Measurements from ENCODE around the gene REEP1.
A peak's percentile ranks its signal among the peaks of the same experiment; 100 is the strongest.

Gene REEP1

GRCh38 chr2:86323273-86324021, 14.0 kb downstream of the REEP1 start:
- Histone ChIP-seq H3K36me3 (replicated peaks in 1 of 2; ENCODE audit: control insufficient read depth in 2 of 2, insufficient read depth in 2 of 2, low read length in 2 of 2) (no peaks in the 10 kb centered on the region), H3K14ac (ENCODE audit: low read length) (no peak overlapping the region), H3K23ac (ENCODE audit: low read depth, low read length, poor library complexity) (no peak overlapping the region), H3K4me3 (ENCODE audit: low read length in 2 of 2) (no peak overlapping the region), H2BK15ac (ENCODE audit: low read length) (no peak overlapping the region), H4K8ac (ENCODE audit: low read depth, low read length) (no peak overlapping the region), H3K4me1 (ENCODE audit: control insufficient read depth in 2 of 2, insufficient read depth in 1 of 2, low read depth in 1 of 2, low read length in 2 of 2) (peaks cover 0 to 6% of the 10 kb centered on the region in 2 donors), H3K4ac (ENCODE audit: low read length) (no peak overlapping the region), H3K4me2 (ENCODE audit: insufficient read depth, low read length, poor library complexity, severe bottlenecking) (no peak overlapping the region), H4K91ac (ENCODE audit: low read depth, low read length, poor library complexity) (no peak overlapping the region), H2BK5ac (ENCODE audit: low read length) (no peak overlapping the region), H3K9me3 (replicated peaks in 1 of 2; ENCODE audit: control insufficient read depth in 2 of 2, insufficient read depth in 1 of 2, low read depth in 1 of 2, low read length in 2 of 2) (no peaks in the 10 kb centered on the region), H3K79me1 (ENCODE audit: low read depth, low read length) (no peaks in the 10 kb centered on the region), H3K9ac (ENCODE audit: low read depth, low read length, poor library complexity) (no peak overlapping the region), H3K27ac (replicated peaks; ENCODE audit: low read length) (no peak overlapping the region), H2AFZ (ENCODE audit: low read length) (no peak overlapping the region), H2BK12ac (ENCODE audit: low read length) (no peak overlapping the region), H2AK5ac (ENCODE audit: low read depth, low read length) (no peak overlapping the region), H3K18ac (ENCODE audit: low read length) (no peak overlapping the region), H3K27me3 (ENCODE audit: control insufficient read depth in 3 of 3, insufficient read depth in 3 of 3, low read depth in 1 of 3, low read length in 3 of 3) (peaks cover 0 to 2% (median 0%) of the 10 kb centered on the region in 3 experiments), H2BK120ac (ENCODE audit: low read depth, low read length) (no peak overlapping the region)
- WGBS, 2 donors (ENCODE audit: extremely low coverage in 2 of 2, insufficient read length in 2 of 2, insufficient replicate concordance in 1 of 2), result no CpG with 5 or more reads among the region's 9 CpGs
- DNase-seq (ENCODE audit: low spot score), result no peak

DNA sequence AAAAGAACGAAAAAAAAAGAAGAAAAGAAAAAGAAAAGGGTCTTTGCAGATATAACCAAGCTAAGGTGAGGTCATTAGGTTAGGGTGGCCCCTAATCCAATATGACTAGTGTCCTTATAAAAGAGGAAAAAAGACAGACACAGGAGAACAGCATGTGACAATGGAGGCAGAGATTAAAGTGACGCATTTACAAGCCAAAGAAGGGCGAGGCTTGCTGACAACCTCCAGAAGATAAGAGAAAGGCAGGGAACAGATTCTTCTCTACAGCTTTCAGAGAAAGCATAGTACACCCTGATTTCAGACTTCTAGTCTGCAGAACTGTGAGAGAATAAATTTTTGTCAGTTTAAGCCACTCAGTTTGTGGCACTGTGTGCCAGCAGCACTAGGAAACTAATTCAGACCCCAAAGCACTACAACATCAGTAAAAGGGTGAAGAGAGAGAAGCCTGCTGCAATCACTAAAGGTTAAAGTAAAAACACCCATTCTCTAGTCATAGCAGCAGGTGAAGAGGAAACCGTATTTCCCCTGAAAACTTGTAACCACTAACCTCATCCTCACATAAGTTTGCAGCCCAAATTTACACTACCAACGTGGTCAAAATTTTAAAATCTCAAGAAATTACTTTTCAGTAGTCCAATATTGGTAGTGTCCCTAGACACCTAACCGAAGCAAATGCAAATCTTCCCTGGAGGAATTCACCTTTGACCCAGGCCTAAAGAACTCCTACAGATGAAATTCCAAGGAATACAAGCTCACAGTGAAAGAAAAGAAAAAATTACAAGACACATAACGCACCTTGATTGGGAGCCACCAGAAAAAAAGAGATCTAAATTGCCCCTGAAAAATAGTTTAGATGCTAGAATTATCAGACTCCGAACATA, 17.5 kb downstream of the REEP1 start:
- Histone ChIP-seq H3K79me1 (ENCODE audit: low read depth, low read length) (no peaks in the 10 kb centered on the region), H3K4ac (ENCODE audit: low read length) (no peak overlapping the region), H3K4me3 (ENCODE audit: low read length in 2 of 2) (no peak overlapping the region), H2BK5ac (ENCODE audit: low read length) (no peak overlapping the region), H3K9ac (ENCODE audit: low read depth, low read length, poor library complexity) (no peak overlapping the region), H3K9me3 (replicated peaks in 1 of 2; ENCODE audit: control insufficient read depth in 2 of 2, insufficient read depth in 1 of 2, low read depth in 1 of 2, low read length in 2 of 2) (no peaks in the 10 kb centered on the region), H4K91ac (ENCODE audit: low read depth, low read length, poor library complexity) (no peak overlapping the region), H3K4me1 (ENCODE audit: control insufficient read depth in 2 of 2, insufficient read depth in 1 of 2, low read depth in 1 of 2, low read length in 2 of 2) (peaks cover 0 to 6% of the 10 kb centered on the region in 2 donors), H3K36me3 (replicated peaks in 1 of 2; ENCODE audit: control insufficient read depth in 2 of 2, insufficient read depth in 2 of 2, low read length in 2 of 2) (no peaks in the 10 kb centered on the region), H3K4me2 (ENCODE audit: insufficient read depth, low read length, poor library complexity, severe bottlenecking) (no peak overlapping the region), H3K14ac (ENCODE audit: low read length) (no peak overlapping the region), H3K27me3 (ENCODE audit: control insufficient read depth in 3 of 3, insufficient read depth in 3 of 3, low read depth in 1 of 3, low read length in 3 of 3) (peaks cover 0 to 2% (median 0%) of the 10 kb centered on the region in 3 experiments), H2BK15ac (ENCODE audit: low read length) (no peak overlapping the region), H2BK12ac (ENCODE audit: low read length) (no peak overlapping the region), H2AFZ (ENCODE audit: low read length) (no peak overlapping the region), H3K27ac (replicated peaks; ENCODE audit: low read length) (peak overlapping the region; percentile 25), H2BK120ac (ENCODE audit: low read depth, low read length) (no peak overlapping the region), H3K23ac (ENCODE audit: low read depth, low read length, poor library complexity) (no peak overlapping the region), H4K8ac (ENCODE audit: low read depth, low read length) (no peak overlapping the region), H3K18ac (ENCODE audit: low read length) (no peak overlapping the region), H2AK5ac (ENCODE audit: low read depth, low read length) (no peak overlapping the region)
- DNase-seq (ENCODE audit: low spot score), result no peak
- WGBS, 2 donors (ENCODE audit: extremely low coverage in 2 of 2, insufficient read length in 2 of 2, insufficient replicate concordance in 1 of 2), result no CpG with 5 or more reads among the region's 8 CpGs

- Histone ChIP-seq H3K4me1 (ENCODE audit: control insufficient read depth in 2 of 2, insufficient read depth in 1 of 2, low read depth in 1 of 2, low read length in 2 of 2) (peaks cover 0 to 3% of the 10 kb centered on the region in 2 donors), H3K23ac (ENCODE audit: low read depth, low read length, poor library complexity) (no peak overlapping the region), H2AFZ (ENCODE audit: low read length) (no peak overlapping the region), H3K14ac (ENCODE audit: low read length) (no peak overlapping the region), H3K18ac (ENCODE audit: low read length) (no peak overlapping the region), H3K9ac (ENCODE audit: low read depth, low read length, poor library complexity) (no peak overlapping the region), H2BK15ac (ENCODE audit: low read length) (no peak overlapping the region), H3K27me3 (ENCODE audit: control insufficient read depth in 3 of 3, insufficient read depth in 3 of 3, low read depth in 1 of 3, low read length in 3 of 3) (peaks cover 0 to 18% (median 0%) of the 10 kb centered on the region in 3 experiments), H3K4me2 (ENCODE audit: insufficient read depth, low read length, poor library complexity, severe bottlenecking) (no peak overlapping the region), H3K4me3 (ENCODE audit: low read length in 2 of 2) (no peak overlapping the region), H3K4ac (ENCODE audit: low read length) (no peak overlapping the region), H3K27ac (replicated peaks; ENCODE audit: low read length) (no peak overlapping the region), H4K8ac (ENCODE audit: low read depth, low read length) (no peak overlapping the region), H2BK12ac (ENCODE audit: low read length) (no peak overlapping the region), H4K91ac (ENCODE audit: low read depth, low read length, poor library complexity) (no peak overlapping the region), H3K9me3 (replicated peaks in 1 of 2; ENCODE audit: control insufficient read depth in 2 of 2, insufficient read depth in 1 of 2, low read depth in 1 of 2, low read length in 2 of 2) (no peaks in the 10 kb centered on the region), H3K79me1 (ENCODE audit: low read depth, low read length) (no peaks in the 10 kb centered on the region), H3K36me3 (replicated peaks in 1 of 2; ENCODE audit: control insufficient read depth in 2 of 2, insufficient read depth in 2 of 2, low read length in 2 of 2) (no peaks in the 10 kb centered on the region), H2BK120ac (ENCODE audit: low read depth, low read length) (no peak overlapping the region), H2BK5ac (ENCODE audit: low read length) (no peak overlapping the region), H2AK5ac (ENCODE audit: low read depth, low read length) (no peak overlapping the region)
- no peak for DNase-seq (ENCODE audit: low spot score)
- no CpG with 5 or more reads among the region's 6 CpGs for WGBS, 2 donors (ENCODE audit: extremely low coverage in 2 of 2, insufficient read length in 2 of 2, insufficient replicate concordance in 1 of 2)
Measured at GRCh38 chr2:86315084-86315483, 22.3 kb downstream of the REEP1 start.

DNA sequence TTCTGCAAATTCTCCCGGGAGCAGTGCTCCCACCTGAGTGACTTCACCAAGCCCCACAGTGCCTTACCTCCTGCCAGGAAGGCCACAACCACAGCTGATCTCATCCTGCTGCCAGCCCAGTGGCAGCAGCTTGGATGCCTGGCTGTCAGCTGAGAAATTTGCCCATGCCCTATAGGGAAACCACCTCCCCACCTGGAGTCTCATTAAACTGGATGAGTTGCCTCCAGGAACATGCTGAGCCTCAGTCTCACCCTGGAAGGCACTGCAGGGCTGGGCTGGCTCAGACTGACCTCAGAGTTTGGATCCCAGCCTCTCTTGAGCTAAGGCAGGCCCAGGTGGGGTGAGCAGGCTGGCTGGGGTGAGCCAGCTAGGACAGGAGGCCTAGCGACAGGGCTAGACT, 23.3 kb downstream of the REEP1 start:
- H3K4me2 ChIP-seq (ENCODE audit: insufficient read depth, low read length, poor library complexity, severe bottlenecking), result no peak overlapping the region
- no peak overlapping the region for H3K23ac ChIP-seq (ENCODE audit: low read depth, low read length, poor library complexity)
- H3K27me3 ChIP-seq (ENCODE audit: control insufficient read depth in 3 of 3, insufficient read depth in 3 of 3, low read depth in 1 of 3, low read length in 3 of 3), result peaks cover 0 to 19% (median 0%) of the 10 kb centered on the region in 3 experiments
- H3K14ac ChIP-seq (ENCODE audit: low read length), result no peak overlapping the region
- no peak overlapping the region for H3K18ac ChIP-seq (ENCODE audit: low read length)
- H2BK120ac ChIP-seq (ENCODE audit: low read depth, low read length), result no peak overlapping the region
- no peak overlapping the region for H2AFZ ChIP-seq (ENCODE audit: low read length)
- no peak overlapping the region for H4K91ac ChIP-seq (ENCODE audit: low read depth, low read length, poor library complexity)
- no peak overlapping the region for H3K4ac ChIP-seq (ENCODE audit: low read length)
- H2BK12ac ChIP-seq (ENCODE audit: low read length), result no peak overlapping the region
- no peak for DNase-seq (ENCODE audit: low spot score)
- H3K79me1 ChIP-seq (ENCODE audit: low read depth, low read length), result no peaks in the 10 kb centered on the region
- no peak overlapping the region for H3K4me3 ChIP-seq (ENCODE audit: low read length in 2 of 2)
- H3K4me1 ChIP-seq (ENCODE audit: control insufficient read depth in 2 of 2, insufficient read depth in 1 of 2, low read depth in 1 of 2, low read length in 2 of 2), result no peaks in the 10 kb centered on the region
- H3K27ac ChIP-seq (replicated peaks; ENCODE audit: low read length), result no peak overlapping the region
- no peak overlapping the region for H2AK5ac ChIP-seq (ENCODE audit: low read depth, low read length)
- no peak overlapping the region for H2BK5ac ChIP-seq (ENCODE audit: low read length)
- no CpG with 5 or more reads among the region's 2 CpGs for WGBS, 2 donors (ENCODE audit: extremely low coverage in 2 of 2, insufficient read length in 2 of 2, insufficient replicate concordance in 1 of 2)
- no peaks in the 10 kb centered on the region for H3K36me3 ChIP-seq (replicated peaks in 1 of 2; ENCODE audit: control insufficient read depth in 2 of 2, insufficient read depth in 2 of 2, low read length in 2 of 2)
- H2BK15ac ChIP-seq (ENCODE audit: low read length), result no peak overlapping the region
- H4K8ac ChIP-seq (ENCODE audit: low read depth, low read length), result no peak overlapping the region
- H3K9me3 ChIP-seq (replicated peaks in 1 of 2; ENCODE audit: control insufficient read depth in 2 of 2, insufficient read depth in 1 of 2, low read depth in 1 of 2, low read length in 2 of 2), result no peaks in the 10 kb centered on the region
- H3K9ac ChIP-seq (ENCODE audit: low read depth, low read length, poor library complexity), result no peak overlapping the region
